Stomach smooth muscle (tissue), 2 donors: ENCODE data around the gene SLCO2B1.
A peak's percentile ranks its signal among the peaks of the same experiment; 100 is the strongest.
"Not testable (repeated sequence)": the region's sequence is repeated elsewhere in the genome, so short reads cannot be mapped to it uniquely, and the experiment has no call there.

Experiments used
- H3K27ac ChIP-seq: one replicate; pipeline ENCODE4 v1.7.0; 2013; ENCODE audit warnings: mild to moderate bottlenecking, low read length, inconsistent platforms
- H3K27me3 ChIP-seq, 2 donors: one replicate each; pipeline ENCODE4 v1.7.0; 2013; ENCODE audit warnings: low read length in 2 of 2; ENCODE audit not compliant: insufficient read depth in 2 of 2, control insufficient read depth in 1 of 2
- H3K36me3 ChIP-seq, 2 donors: one replicate each; pipeline ENCODE4 v1.7.0; 2013; ENCODE audit warnings: low read length in 2 of 2; ENCODE audit not compliant: control insufficient read depth in 2 of 2, insufficient read depth in 2 of 2
- H3K4me1 ChIP-seq: one replicate; pipeline ENCODE4 v1.7.0; 2013; ENCODE audit warnings: low read length; ENCODE audit not compliant: control insufficient read depth, insufficient read depth
- H3K4me3 ChIP-seq, 2 donors: one replicate each; pipeline ENCODE4 v1.7.0; 2013; ENCODE audit warnings: low read length in 2 of 2
- H3K9ac ChIP-seq, 2 donors: one replicate each; pipeline ENCODE4 v1.7.0; 2013; ENCODE audit warnings: low read length in 2 of 2, mild to moderate bottlenecking in 1 of 2
- H3K9me3 ChIP-seq, 2 donors: one replicate each; pipeline ENCODE4 v1.7.0; 2013; ENCODE audit warnings: low read length in 2 of 2; ENCODE audit not compliant: control insufficient read depth in 2 of 2
- donor health status: healthy.
- donor health status: Pancreatic carcinoma.

SLCO2B1 gene

GRCh38 chr11:75150879-75151278 is at the start of gene SLCO2B1:
Gene SLCO2B1 (plus strand): TSS chr11:75151107. CDS start chr11:75151382, 275 bp downstream.
- Histone ChIP-seq H3K4me1 (peaks cover 5% of the 10 kb centered on the region), H3K4me3 (peak within 1 kb of the TSS; percentile 47 to 65), H3K9me3 (no peaks in the 10 kb centered on the region), H3K27me3 (peaks cover 2 to 8% of the 10 kb centered on the region in 2 donors), H3K36me3 (no peaks in the 10 kb centered on the region), H3K27ac (no peak within 1 kb of the TSS), H3K9ac (peak within 1 kb of the TSS in 1 of 2 donors; percentile 61)

DNA sequence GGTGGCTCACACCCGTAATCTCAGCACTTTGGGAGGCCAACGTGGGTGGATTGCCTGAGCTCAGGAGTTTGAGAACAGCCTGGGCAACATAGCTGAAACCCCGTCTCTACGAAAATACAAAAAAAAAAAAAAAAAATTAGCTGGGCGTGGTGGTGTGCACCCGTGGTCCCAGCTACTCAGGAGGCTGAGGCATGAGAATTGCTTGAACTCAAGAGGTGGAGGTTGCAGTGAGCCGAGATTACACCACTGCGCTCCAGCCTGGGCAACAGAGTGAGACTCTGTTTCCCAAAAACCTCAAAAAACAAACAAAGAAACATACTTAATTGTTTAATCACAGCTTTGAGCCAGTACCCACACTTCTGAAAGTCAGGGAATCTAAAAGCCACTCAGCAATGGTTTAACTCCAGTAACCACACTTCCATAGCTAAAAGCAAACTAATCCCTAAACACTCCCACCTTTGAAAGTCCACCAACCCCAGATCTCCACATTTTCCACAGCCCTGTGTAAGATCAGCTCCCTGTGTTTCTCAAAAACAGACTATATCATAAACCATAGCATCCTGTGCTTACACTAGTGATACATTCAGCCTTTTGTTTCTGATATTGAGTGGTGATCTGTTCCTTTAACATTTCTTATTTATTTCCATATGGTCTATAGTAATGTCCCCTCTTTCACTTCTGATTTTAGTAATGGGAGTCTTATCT is 49.3 kb upstream of the SLCO2B1 start:
- no peaks in the 10 kb centered on the region for H3K9me3 ChIP-seq
- H3K27ac ChIP-seq = no peak overlapping the region
- no peak overlapping the region for H3K9ac ChIP-seq
- no peak overlapping the region for H3K4me3 ChIP-seq
- H3K36me3 ChIP-seq = no peaks in the 10 kb centered on the region
- H3K4me1 ChIP-seq = no peaks in the 10 kb centered on the region
- H3K27me3 ChIP-seq = peaks cover 0 to 2% of the 10 kb centered on the region in 2 donors

DNA sequence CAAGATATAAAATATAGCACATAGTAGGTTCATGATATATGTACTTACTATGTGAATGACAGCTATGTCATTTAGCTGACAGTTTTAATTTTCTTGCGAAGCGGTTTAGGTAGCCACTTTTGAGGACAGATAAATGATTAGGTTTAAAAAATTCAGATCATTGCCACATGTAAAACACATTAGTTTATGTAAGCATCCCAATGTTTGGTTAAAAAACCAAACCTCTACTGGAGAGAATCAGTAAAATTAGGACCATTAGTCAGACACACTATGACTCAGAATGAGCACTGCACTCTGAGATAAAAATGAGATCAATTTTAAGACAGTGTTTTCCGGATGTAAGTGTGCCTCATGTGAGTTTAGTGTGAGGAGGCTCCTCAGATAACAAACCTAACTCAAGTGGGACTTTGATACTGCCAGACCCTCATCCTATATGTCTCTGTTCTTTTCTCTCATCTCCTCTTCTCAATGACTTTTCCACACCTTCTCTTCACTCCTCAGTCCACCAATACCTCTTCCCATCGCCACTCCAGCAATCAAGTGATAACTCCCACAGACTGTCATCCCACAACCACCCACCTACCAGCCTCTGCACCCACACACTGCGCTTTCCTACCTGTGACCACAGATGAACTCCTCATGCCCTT is 47.4 kb upstream of the SLCO2B1 start:
- no peak overlapping the region for H3K27ac ChIP-seq
- H3K4me3 ChIP-seq = no peak overlapping the region
- H3K27me3 ChIP-seq = peaks cover 0 to 2% of the 10 kb centered on the region in 2 donors
- H3K4me1 ChIP-seq = no peaks in the 10 kb centered on the region
- no peak overlapping the region for H3K9ac ChIP-seq
- no peaks in the 10 kb centered on the region for H3K36me3 ChIP-seq
- no peaks in the 10 kb centered on the region for H3K9me3 ChIP-seq

DNA sequence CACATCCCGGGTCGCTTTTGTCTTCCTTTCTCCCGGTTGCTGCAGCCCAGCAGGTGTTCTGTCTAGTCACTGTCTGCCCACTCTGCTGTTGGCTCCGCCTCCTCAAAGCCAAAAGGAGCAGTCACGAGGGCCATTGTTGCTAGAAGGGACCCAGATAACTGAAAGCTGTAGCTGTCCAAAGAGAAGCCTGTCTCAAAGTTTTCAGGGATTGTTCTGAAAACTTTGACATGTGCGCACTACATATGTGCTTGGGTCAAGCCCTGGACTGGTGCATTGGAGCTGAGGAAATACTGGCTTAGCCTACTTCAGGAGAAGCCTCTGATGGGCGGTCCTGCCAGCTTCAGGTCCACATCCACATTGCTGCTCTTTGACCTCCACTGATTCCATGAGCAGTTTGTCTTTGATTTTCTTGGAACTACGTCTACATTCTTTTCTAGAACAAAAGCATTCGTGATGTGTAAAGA is 45.4 kb upstream of the SLCO2B1 start:
- no peaks in the 10 kb centered on the region for H3K4me1 ChIP-seq
- no peak overlapping the region for H3K9ac ChIP-seq
- peaks cover 0 to 2% of the 10 kb centered on the region in 2 donors for H3K27me3 ChIP-seq
- H3K4me3 ChIP-seq = no peak overlapping the region
- H3K9me3 ChIP-seq = no peaks in the 10 kb centered on the region
- no peaks in the 10 kb centered on the region for H3K36me3 ChIP-seq
- no peak overlapping the region for H3K27ac ChIP-seq

DNA sequence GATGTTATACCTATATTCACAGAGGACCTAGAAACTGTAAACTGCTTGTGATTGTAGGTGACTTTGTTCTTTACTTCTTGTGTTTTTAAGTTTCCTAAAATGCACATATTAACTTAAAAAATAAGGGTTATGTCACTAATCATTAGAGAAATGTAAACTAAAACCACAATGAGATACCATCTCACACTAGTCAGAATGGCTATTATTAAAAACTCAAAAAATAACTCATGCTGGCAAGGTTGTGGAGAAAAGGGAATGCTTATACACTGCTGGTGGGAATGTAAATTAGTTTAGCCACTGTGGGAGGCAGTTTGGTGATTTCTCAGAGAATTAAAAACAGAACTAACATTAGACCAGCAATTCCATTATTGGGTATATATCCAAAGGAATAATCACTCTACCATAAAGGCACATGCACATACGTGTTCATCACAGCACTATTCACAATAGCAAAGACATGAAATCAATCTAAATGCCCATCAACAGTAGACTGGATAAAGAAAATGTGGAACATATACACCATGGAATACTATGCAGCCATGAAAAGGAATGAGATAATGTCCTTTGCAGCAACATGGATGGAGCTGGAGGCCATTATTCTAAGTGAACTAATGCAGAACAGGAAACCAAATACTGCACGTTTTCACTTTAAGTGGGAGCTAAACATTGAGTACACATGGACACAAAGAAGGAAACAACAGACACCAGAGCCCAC is 44.8 kb upstream of the SLCO2B1 start:
- H3K9ac ChIP-seq, H3K27ac ChIP-seq, H3K27me3 ChIP-seq, H3K36me3 ChIP-seq, H3K4me3 ChIP-seq, H3K4me1 ChIP-seq, H3K9me3 ChIP-seq: not testable (repeated sequence)

DNA sequence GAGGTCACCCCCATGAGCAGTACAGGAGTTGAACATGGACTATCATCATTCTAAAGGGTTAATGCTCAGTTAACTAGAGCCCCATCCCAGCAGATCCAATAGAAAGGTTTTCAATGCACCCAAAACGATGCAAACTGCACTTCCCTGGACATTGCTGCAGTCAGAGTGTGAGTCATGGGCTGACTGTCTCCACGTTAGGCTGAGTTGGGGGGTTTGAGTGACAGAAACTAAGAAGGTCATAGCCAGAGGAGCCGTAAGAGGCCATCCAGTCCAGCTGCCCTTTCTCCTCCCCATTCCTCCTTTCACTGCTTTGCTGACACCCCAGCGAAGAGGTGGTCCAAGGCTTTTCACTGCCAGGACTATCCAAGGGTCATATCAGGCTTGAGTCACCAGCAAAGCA is 43.7 kb upstream of the SLCO2B1 start:
- Histone ChIP-seq H3K36me3 (no peaks in the 10 kb centered on the region), H3K9me3 (no peaks in the 10 kb centered on the region), H3K4me1 (no peaks in the 10 kb centered on the region), H3K27ac (no peak overlapping the region), H3K4me3 (no peak overlapping the region), H3K9ac (no peak overlapping the region), H3K27me3 (peaks cover 0 to 2% of the 10 kb centered on the region in 2 donors)

DNA sequence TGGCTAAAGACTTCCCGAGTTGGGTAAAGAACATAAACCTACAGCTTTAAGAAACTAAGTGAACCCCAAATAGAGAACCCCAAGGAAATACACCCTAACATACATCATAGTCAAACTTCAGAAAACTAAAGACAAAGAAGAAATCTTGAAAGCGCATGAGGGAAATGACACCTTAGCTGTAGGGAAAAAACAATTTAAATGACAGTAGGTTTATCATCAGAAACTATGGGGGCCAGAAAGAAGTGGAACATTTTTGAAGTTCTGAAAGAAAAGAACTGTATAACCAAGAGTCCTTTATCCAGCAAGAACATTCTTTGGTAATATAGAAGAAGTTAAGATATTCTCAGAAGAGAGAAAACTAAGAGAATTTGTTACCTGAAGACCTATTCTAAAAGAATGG is 38.7 kb upstream of the SLCO2B1 start:
- Histone ChIP-seq H3K9ac (no peak overlapping the region), H3K4me3 (no peak overlapping the region), H3K27ac (no peak overlapping the region), H3K4me1 (no peaks in the 10 kb centered on the region), H3K9me3 (peaks cover 0 to 14% of the 10 kb centered on the region in 2 donors), H3K36me3 (no peaks in the 10 kb centered on the region), H3K27me3 (no peaks in the 10 kb centered on the region)

- no peaks in the 10 kb centered on the region for H3K27me3 ChIP-seq
Measured at GRCh38 chr11:75113030-75113429, 37.9 kb upstream of the SLCO2B1 start.

DNA sequence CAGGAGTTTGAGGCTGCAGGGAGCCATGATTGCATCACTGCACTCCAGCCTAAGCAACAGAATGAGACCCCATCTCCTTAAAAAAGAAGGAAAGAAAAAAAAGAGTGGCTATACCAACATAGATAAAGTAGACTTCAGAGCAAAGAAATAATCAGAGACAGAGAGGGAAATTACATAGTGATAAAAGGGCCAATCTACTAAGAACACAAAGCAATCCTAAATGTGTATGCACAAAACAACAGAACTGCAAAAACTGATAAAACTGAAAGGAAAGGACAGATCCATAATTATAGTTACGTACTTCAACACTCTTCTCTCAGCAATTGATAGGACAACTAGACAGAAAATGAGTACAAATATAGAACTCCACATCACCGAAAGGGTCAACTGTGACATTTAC is 36.4 kb upstream of the SLCO2B1 start:
- no peak overlapping the region for H3K9ac ChIP-seq
- peaks cover 5 to 14% of the 10 kb centered on the region in 2 donors for H3K9me3 ChIP-seq

More at GRCh38 chr11:75113030-75113429, 37.9 kb upstream of the SLCO2B1 start:
- H3K4me3 ChIP-seq = no peak overlapping the region
- H3K4me1 ChIP-seq = no peaks in the 10 kb centered on the region
- H3K9ac ChIP-seq = no peak overlapping the region
- H3K27ac ChIP-seq = no peak overlapping the region
- H3K36me3 ChIP-seq = no peaks in the 10 kb centered on the region
- H3K9me3 ChIP-seq = peaks cover 0 to 14% of the 10 kb centered on the region in 2 donors

GRCh38 chr11:75118577-75118976 is 32.3 kb upstream of the SLCO2B1 start:
- Histone ChIP-seq H3K4me1 (no peaks in the 10 kb centered on the region), H3K9me3 (peaks cover 5 to 10% of the 10 kb centered on the region in 2 donors), H3K4me3 (no peak overlapping the region), H3K27me3 (no peaks in the 10 kb centered on the region), H3K36me3 (no peaks in the 10 kb centered on the region), H3K27ac (no peak overlapping the region), H3K9ac (no peak overlapping the region)

More for the DNA sequence above, 36.4 kb upstream of the SLCO2B1 start:
- Histone ChIP-seq H3K27ac (no peak overlapping the region), H3K36me3 (no peaks in the 10 kb centered on the region), H3K27me3 (no peaks in the 10 kb centered on the region), H3K4me1 (no peaks in the 10 kb centered on the region), H3K4me3 (no peak overlapping the region)
